ENCODE measurements around the gene MAX. TPM values are rescaled to one million over a fixed set of nuclear protein-coding genes. Genes with fewer than 3 reads are reported as not detected.

MAX gene
- total and polyA plus RNA-seq, 2 of the 4 experiments (the other 2 are of a cell fraction): 45.2 to 51.8 TPM

DNA sequence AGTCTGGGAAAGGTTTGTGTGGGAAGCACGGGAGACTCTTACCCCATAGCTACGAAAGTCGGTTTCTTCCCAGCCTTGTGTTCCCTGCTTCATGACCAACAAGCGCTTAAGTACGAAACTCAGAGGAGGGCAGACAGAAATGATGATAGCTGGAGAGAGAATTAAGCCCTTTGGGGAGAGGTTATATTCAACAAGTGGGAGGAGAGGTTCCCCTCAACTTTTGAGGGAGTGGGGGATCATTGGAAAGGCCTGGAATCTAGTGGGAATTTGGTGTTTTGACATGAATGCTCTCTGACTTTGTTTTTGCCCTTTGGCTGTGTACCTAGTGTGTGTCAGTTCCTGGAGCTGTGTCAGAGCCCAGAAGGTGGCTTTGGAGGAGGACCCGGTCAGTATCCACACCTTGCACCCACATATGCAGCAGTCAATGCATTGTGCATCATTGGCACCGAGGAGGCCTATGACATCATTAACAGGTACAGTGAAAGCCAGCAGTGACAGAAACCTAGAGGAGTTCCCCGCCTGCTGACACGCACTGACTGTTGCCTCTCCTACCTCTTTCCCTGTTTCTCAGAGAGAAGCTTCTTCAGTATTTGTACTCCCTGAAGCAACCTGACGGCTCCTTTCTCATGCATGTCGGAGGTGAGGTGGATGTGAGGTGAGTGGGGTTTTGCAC lies 75.1 kb downstream of the MAX start:
- H4K8ac ChIP-seq (ENCODE audit: low read depth in 2 of 2, low read length in 2 of 2): no peak overlapping the region
- H3K9me1 ChIP-seq (ENCODE audit: insufficient read depth, low read length): peaks cover 2% of the 10 kb centered on the region; the same call in 1 of the 2 replicates
- H4K20me1 ChIP-seq (ENCODE audit: insufficient read depth, low read length): no peaks in the 10 kb centered on the region
- H3K36me3 ChIP-seq (ENCODE audit: control insufficient read depth, insufficient read depth, low read length): peaks cover 6% of the 10 kb centered on the region
- H4K5ac ChIP-seq (ENCODE audit: low read depth, low read length): no peak overlapping the region
- DNase-seq: no peak
- no peak overlapping the region for H2AK9ac ChIP-seq (replicated peaks; ENCODE audit: low read depth, low read length, poor library complexity)
- no peak overlapping the region for H4K91ac ChIP-seq (ENCODE audit: insufficient read depth, low read depth, low read length)
- dilution Hi-C loops (cut with HindIII; ENCODE audit: low sequenced_read_pairs, unreplicated experiment) (no loop called here), intact Hi-C loops (cut with micrococcal nuclease) (no loop called here), in situ Hi-C loops (cut with MboI; ENCODE audit: low sequenced_read_pairs) (no loop called here)
- no peak overlapping the region for H2BK20ac ChIP-seq (ENCODE audit: low read depth, low read length)
- no peak overlapping the region; the same call in 2 of the 3 replicates for H2BK15ac ChIP-seq (ENCODE audit: low read depth, low read length)
- H2AFZ ChIP-seq (replicated peaks; ENCODE audit: low read length, poor library complexity): no peak overlapping the region
- no CpG with 5 or more reads among the region's 11 CpGs for WGBS, 2 experiments (ENCODE audit: extremely low coverage in 2 of 2, insufficient read length in 1 of 2)
- no peak overlapping the region for H2BK5ac ChIP-seq (ENCODE audit: low read depth, low read length, poor library complexity, severe bottlenecking)
- H3K27ac ChIP-seq (ENCODE audit: insufficient read depth, low read length): no peak overlapping the region
- H2AK5ac ChIP-seq (ENCODE audit: low read depth, low read length): no peak overlapping the region
- no peaks in the 10 kb centered on the region for H3K27me3 ChIP-seq (ENCODE audit: control insufficient read depth, insufficient read depth, low read length)
- no peak overlapping the region for H3K4me3 ChIP-seq (ENCODE audit: insufficient read depth, low read depth, low read length)
- H3K23ac ChIP-seq (ENCODE audit: low read depth, low read length): no peak overlapping the region
- H3K56ac ChIP-seq (ENCODE audit: extremely low read depth, insufficient read depth, low read length): no peak overlapping the region
- POLR2A ChIA-PET (ENCODE audit: unreplicated experiment): no interaction called here
- no peak overlapping the region for H3K9ac ChIP-seq (ENCODE audit: low read depth, low read length)
- no peak overlapping the region for H3K4ac ChIP-seq (ENCODE audit: low read depth, low read length)
- no peak overlapping the region for H3K18ac ChIP-seq (ENCODE audit: low read depth, low read length)
- H3K4me1 ChIP-seq (ENCODE audit: control insufficient read depth, insufficient read depth, low read length): peaks cover 2% of the 10 kb centered on the region; the same call in 1 of the 2 replicates
- no peaks in the 10 kb centered on the region; a peak in 1 of 4 replicates for H3K79me1 ChIP-seq (ENCODE audit: low read depth in 1 of 2, low read length in 2 of 2)
- no peak for ATAC-seq (ENCODE audit: low read depth)
- H2BK120ac ChIP-seq (ENCODE audit: low read depth, low read length): no peak overlapping the region
- H3K9me3 ChIP-seq (ENCODE audit: control insufficient read depth, insufficient read depth, low read length): no peaks in the 10 kb centered on the region
- no peak overlapping the region for H3K4me2 ChIP-seq (ENCODE audit: low read depth, low read length)
- no TSS peak for BruUV-seq (replicated peaks)
- TF ChIP-seq NFE2L2 (IDR thresholded peaks at IDR 0.05; ENCODE audit: low read depth, low read length): no peak
- no peak for TF ChIP-seq MAFK (IDR thresholded peaks at IDR 0.05; ENCODE audit: low read depth, low read length)
- TF ChIP-seq USF2 (IDR thresholded peaks at IDR 0.05; ENCODE audit: low read depth, low read length): no peak
- no peak for TF ChIP-seq SMC3 (IDR thresholded peaks at IDR 0.05; ENCODE audit: low read depth, low read length)
- TF ChIP-seq RFX5 (IDR thresholded peaks at IDR 0.05; ENCODE audit: low read depth, low read length): no peak
- no peak for TF ChIP-seq BHLHE40 (IDR thresholded peaks at IDR 0.05; ENCODE audit: low read depth, low read length)
- no peak for TF ChIP-seq RCOR1 (IDR thresholded peaks at IDR 0.05; ENCODE audit: insufficient replicate concordance, low read length)
- no peak for TF ChIP-seq CHD1 (IDR thresholded peaks at IDR 0.05; ENCODE audit: low read depth, low read length)
- no peak for TF ChIP-seq MXI1 (IDR thresholded peaks at IDR 0.05; ENCODE audit: borderline replicate concordance, low read depth, low read length)
- no peak for TF ChIP-seq FOS (IDR thresholded peaks at IDR 0.05; ENCODE audit: low read depth, low read length)
- TF ChIP-seq CTCF (conservative IDR thresholded peaks at IDR 0.05; ENCODE audit: low read depth, low read length): no peak
- TF ChIP-seq RAD21 (IDR thresholded peaks at IDR 0.05; ENCODE audit: low read length): no peak
- TF ChIP-seq, protein P1, sequence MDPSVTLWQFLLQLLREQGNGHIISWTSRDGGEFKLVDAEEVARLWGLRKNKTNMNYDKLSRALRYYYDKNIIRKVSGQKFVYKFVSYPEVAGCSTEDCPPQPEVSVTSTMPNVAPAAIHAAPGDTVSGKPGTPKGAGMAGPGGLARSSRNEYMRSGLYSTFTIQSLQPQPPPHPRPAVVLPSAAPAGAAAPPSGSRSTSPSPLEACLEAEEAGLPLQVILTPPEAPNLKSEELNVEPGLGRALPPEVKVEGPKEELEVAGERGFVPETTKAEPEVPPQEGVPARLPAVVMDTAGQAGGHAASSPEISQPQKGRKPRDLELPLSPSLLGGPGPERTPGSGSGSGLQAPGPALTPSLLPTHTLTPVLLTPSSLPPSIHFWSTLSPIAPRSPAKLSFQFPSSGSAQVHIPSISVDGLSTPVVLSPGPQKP (IDR thresholded peaks at IDR 0.05; ENCODE audit: borderline replicate concordance, low read depth, low read length): no peak
- no peak for TF ChIP-seq CEBPB (IDR thresholded peaks at IDR 0.05; ENCODE audit: low read depth, low read length)
- no peak for TF ChIP-seq POLR2A (IDR thresholded peaks at IDR 0.05; ENCODE audit: low read depth, low read length)
- no peak overlapping the region for H3K14ac ChIP-seq (replicated peaks; ENCODE audit: low read depth, low read length)
- CTCF ChIA-PET: no interaction called here

Data from IMR-90 (cell line).